GM06990 (cell line): ENCODE measurements around the gene FBXO3.
"Not testable (repeated sequence)": the region's sequence is repeated elsewhere in the genome, so short reads cannot be mapped to it uniquely, and the experiment has no call there.

ENCODE experiments used
- DNase-seq: peaks from one replicate; pipeline ENCODE4 v3.0.0-alpha.2; 2011; ENCODE audit not compliant: insufficient read length; ENCODE audit errors: extremely low read depth
- H3K27me3 ChIP-seq: replicated peaks from 2 replicates; pipeline ENCODE4 v1.6.0; 2011; ENCODE audit warnings: low read length; ENCODE audit not compliant: control insufficient read depth, insufficient read depth
- H3K36me3 ChIP-seq: 2 replicates; pipeline ENCODE4 v1.5.1; 2011; ENCODE audit warnings: low read length; ENCODE audit not compliant: control insufficient read depth, insufficient read depth
- H3K4me3 ChIP-seq: replicated peaks from 2 replicates; pipeline ENCODE4 v1.5.1; 2011; ENCODE audit warnings: low read depth, mild to moderate bottlenecking, control low read depth, low read length
- CTCF ChIP-seq: IDR thresholded peaks from 2 replicates; pipeline ENCODE4 v1.5.1; 2011; ENCODE audit warnings: low read length, control low read depth, mild to moderate bottlenecking, inconsistent platforms; ENCODE audit not compliant: insufficient read depth, poor library complexity, severe bottlenecking

FBXO3 gene

GRCh38 chr11:33709466-33709865, 64.9 kb downstream of the FBXO3 start:
- Histone ChIP-seq H3K27me3 (no peaks in the 10 kb centered on the region), H3K4me3 (no peak overlapping the region), H3K36me3 (peaks cover 12% of the 10 kb centered on the region)
- no peak for TF ChIP-seq CTCF
- no peak for DNase-seq

- Histone ChIP-seq H3K4me3 (no peak overlapping the region), H3K36me3 (peaks cover 12% of the 10 kb centered on the region), H3K27me3 (no peaks in the 10 kb centered on the region)
- DNase-seq, result no peak
- no peak for TF ChIP-seq CTCF
These were observed 65.3 kb downstream of the FBXO3 start for GRCh38 chr11:33708985-33709384.

- not testable (repeated sequence) for H3K4me3 ChIP-seq, H3K27me3 ChIP-seq, DNase-seq
- peaks cover 12% of the 10 kb centered on the region for H3K36me3 ChIP-seq
These were observed 66.5 kb downstream of the FBXO3 start for GRCh38 chr11:33707831-33708230.

- no peak for TF ChIP-seq CTCF
- Histone ChIP-seq H3K36me3 (peaks cover 12% of the 10 kb centered on the region), H3K4me3 (no peak overlapping the region), H3K27me3 (no peaks in the 10 kb centered on the region)
- no peak for DNase-seq
These were observed 67.4 kb downstream of the FBXO3 start for GRCh38 chr11:33706966-33707365.

GRCh38 chr11:33706546-33706945, 67.8 kb downstream of the FBXO3 start:
- TF ChIP-seq CTCF, result no peak
- DNase-seq, result no peak
- Histone ChIP-seq H3K36me3 (peaks cover 12% of the 10 kb centered on the region), H3K4me3 (no peak overlapping the region), H3K27me3 (no peaks in the 10 kb centered on the region)

- Histone ChIP-seq H3K27me3 (no peaks in the 10 kb centered on the region; the same call in 1 of the 2 replicates), H3K4me3 (no peak overlapping the region), H3K36me3 (peaks cover 9% of the 10 kb centered on the region)
- no peak for DNase-seq
- no peak for TF ChIP-seq CTCF
These were observed 69.9 kb downstream of the FBXO3 start for GRCh38 chr11:33704240-33705002.
